D721Med (cell line): Measurements from ENCODE around the gene IFNA8.

Experiments
- DNase-seq: peaks from one replicate; pipeline ENCODE4 v3.0.0; 2011; ENCODE audit warnings: low spot score; ENCODE audit not compliant: insufficient read length
- FAIRE-seq: peaks from 2 replicates; lab custom pipeline; 2011; peaks lifted over from hg19 to GRCh38; lab: Jason Lieb, UNC
- TF ChIP-seq, protein P1 (sequence below): IDR thresholded peaks from 2 replicates; pipeline ENCODE4 v1.5.1; 2012; ENCODE audit warnings: mild to moderate bottlenecking, control low read depth; ENCODE audit not compliant: insufficient read depth; ENCODE audit errors: missing control alignments

IFNA8 gene

DNA sequence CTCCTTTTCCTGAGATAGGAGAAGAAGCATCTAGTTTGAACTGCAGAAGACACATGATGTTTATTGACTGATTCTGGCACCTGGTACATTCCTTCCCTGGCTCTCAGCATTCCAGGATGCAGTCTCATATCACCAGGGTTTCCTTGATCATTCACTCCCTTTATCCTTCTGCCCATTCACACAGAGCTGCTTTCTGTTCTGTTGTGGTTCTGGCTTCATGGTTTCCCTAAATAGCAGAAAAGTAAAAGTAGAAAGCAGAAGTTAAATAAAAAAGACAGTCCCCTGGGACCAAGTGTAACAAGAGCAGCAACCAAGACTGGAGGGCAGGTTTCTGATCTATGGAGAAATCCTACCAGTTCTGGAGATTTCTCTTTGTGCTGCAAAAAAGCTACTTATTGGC, 3.2 kb downstream of the IFNA8 start:
- FAIRE-seq (no peak), DNase-seq (no peak)
- TF ChIP-seq, protein P1, sequence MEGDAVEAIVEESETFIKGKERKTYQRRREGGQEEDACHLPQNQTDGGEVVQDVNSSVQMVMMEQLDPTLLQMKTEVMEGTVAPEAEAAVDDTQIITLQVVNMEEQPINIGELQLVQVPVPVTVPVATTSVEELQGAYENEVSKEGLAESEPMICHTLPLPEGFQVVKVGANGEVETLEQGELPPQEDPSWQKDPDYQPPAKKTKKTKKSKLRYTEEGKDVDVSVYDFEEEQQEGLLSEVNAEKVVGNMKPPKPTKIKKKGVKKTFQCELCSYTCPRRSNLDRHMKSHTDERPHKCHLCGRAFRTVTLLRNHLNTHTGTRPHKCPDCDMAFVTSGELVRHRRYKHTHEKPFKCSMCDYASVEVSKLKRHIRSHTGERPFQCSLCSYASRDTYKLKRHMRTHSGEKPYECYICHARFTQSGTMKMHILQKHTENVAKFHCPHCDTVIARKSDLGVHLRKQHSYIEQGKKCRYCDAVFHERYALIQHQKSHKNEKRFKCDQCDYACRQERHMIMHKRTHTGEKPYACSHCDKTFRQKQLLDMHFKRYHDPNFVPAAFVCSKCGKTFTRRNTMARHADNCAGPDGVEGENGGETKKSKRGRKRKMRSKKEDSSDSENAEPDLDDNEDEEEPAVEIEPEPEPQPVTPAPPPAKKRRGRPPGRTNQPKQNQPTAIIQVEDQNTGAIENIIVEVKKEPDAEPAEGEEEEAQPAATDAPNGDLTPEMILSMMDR, result no peak

DNA sequence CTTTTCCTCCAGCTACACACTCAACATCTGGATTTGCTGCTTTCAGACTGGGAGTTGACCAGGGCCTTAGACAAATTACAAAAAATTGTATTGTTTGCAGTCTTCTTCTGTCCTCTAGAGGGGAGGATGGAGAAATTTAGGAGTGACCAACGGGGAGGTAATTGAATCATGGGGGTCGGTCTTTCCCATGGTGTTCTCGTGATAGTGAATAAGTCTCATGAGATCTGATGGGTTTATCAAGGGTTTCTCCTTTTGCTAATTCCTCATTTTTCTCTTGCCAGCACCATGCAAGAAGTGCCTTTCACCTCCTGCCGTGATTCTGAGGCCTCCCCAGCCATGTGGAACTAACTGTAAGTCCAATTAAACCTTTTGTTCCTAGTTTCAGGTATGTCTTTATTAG, 4.2 kb downstream of the IFNA8 start:
- DNase-seq, result no peak
- FAIRE-seq, result no peak
- TF ChIP-seq, protein P1, result no peak

DNA sequence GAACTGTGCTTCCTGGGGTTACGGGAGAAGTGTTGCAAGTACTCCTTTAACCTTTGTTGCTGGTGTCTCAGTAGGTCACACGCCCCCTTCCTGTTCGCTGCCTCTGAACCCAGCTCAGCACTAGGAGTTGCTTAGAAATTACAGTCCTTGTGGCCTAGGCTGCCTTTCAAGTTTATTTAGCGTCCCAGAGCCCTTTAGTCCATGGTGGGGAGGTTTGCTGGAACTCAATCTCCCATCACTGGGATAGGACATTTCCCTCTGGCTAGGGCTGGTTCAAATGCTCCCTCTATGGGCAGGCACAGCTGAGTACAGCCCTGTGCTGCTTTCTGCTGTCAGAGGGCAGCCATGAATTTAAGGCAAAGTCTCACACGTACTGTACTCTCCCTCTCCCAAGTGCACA, 4.7 kb downstream of the IFNA8 start:
- FAIRE-seq (no peak), DNase-seq (no peak)
- TF ChIP-seq, protein P1, result no peak

DNA sequence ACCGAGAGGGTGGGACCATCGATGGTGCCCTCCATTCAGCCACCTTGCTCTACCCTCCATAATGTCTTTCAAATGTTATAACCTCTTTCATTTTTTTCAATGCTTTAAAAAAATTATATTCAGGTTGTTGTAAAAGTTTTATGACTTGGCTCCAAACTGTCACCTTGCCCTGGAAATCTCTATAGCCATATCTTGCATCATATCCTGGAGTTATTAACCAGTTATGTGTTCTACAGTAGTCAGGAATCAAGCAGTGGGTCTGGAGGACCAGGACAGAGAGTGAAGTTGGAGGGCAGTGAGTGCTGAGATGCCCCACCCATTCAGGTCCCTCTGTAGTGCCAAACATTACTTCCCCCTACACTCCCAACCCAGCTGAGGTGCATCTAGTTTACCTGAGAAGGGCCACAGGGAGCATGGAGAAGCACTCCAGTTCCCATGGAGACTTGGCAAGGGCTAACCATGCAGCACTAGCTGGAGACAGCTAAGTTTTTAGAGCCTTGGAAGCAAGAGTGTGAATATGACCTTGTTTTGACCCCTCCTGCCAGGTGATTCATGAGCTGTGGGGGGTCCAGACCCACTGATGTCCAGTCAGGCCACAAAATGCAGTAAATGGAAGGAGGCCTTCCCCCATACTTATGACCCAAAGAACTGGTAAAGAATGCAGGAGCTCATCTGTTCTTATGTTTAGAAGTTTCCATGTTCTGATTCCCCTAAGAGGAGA, 5.5 kb downstream of the IFNA8 start:
- no peak for FAIRE-seq
- DNase-seq, result no peak
- TF ChIP-seq, protein P1, result no peak

DNA sequence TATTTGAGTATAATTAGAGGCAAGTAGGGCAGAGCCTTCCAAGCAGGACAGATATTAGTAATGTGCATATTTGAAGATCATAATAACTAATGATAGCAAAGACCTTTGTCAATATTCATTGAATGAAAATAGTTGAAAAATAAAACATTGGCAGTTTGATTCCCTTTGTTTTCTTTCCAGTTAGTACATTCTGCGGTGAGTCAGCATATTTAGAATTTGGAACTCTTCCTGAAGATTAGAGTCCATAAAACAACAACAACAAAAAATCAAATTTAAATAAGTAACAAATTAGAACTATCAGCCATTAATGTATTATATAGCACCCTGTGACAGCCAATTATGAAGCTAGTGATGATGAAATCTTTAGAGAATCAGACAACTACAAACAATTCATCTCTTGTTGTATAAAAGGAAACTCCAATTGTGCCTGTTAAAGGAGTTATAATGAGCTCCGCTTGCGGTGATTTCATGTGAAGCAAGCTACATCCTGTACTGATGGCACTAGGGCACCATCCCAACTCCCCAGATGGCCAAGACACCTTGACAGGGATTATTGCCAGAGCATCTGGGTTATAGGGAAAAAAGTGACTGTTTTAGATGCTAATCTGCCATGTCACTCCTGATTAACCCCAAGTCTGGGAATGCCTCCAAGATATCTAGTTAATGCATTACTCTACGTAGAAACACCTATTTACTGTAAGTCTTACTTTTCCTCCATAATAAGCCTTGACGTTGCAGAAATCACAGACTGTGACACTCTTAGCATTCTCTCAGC, 6.8 kb downstream of the IFNA8 start:
- TF ChIP-seq, protein P1, result no peak
- FAIRE-seq, result no peak
- no peak for DNase-seq

DNA sequence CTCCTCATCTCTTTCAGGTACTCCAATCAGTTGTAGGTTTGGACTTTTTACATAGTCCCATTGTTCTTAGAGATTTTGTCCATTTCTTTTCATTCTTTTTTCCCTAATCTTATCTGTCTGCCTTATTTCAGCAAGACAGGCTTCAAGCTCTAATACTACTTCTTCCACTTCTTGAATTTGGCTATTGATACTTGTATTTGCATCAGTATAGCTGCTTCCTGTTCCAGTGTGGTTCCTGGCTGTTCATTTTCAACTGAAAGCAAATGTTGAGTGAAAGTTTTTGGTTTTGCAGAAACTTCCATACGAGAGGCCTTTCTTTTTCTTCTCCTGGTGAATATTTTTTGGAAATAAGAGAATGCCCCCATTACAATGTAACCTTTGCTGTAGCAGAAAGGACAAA, 19.3 kb downstream of the IFNA8 start:
- DNase-seq (no peak), FAIRE-seq (no peak)
- TF ChIP-seq, protein P1, result no peak

DNA sequence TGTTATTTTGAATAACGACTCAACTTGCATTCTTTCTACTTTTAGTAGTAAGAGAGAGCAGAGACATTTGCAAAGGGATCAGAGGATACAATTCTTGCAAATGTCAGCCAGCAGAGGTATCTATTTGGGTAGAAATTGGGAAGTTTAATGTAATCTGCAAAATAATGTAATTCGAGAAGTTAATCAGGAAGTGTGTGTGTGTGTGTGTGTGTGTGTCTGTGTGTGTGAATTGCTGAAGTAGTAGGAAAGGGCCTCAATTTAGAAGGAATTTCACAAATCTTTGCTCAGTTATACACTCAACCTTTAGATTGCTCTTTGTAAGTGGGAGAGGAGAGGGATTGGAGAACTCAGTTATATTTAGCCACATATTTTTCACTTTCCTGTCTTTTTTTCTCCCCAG, 20.3 kb downstream of the IFNA8 start:
- FAIRE-seq, result no peak
- TF ChIP-seq, protein P1, result no peak
- DNase-seq, result no peak
